K562 (cell line): ENCODE measurements around the gene SPANXA2.

ENCODE experiments used
- ATF2 ChIP-seq: sonication (generic); formaldehyde crosslinking; IDR thresholded peaks from 2 replicates; pipeline ENCODE4 v1.8.1; 2022; ENCODE audit warnings: missing genetic modification reagents
- C11orf30 ChIP-seq: fragments of 450-650 bp; IDR thresholded peaks from 2 replicates; pipeline ENCODE4 v1.6.1; 2016; ENCODE audit warnings: low read depth, mild to moderate bottlenecking
- CTCF ChIP-seq, 3 experiments: IDR thresholded peaks in 2 of 3; conservative IDR thresholded peaks in 1 of 3; 2 replicates each; pipeline ENCODE4 v1.5.1; 2011 to 2012; ENCODE audit warnings: low read length in 3 of 3, mild to moderate bottlenecking in 3 of 3, control low read depth in 2 of 3, improper control_type of control experiment in 1 of 3, inconsistent platforms in 1 of 3, low read depth in 1 of 3, mixed read lengths in 1 of 3, moderate library complexity in 1 of 3; ENCODE audit not compliant: insufficient read depth in 2 of 3
- EP300 ChIP-seq: IDR thresholded peaks from 2 replicates; pipeline ENCODE4 v1.6.1; 2012; ENCODE audit warnings: low read length, improper control_type of control experiment
- ESRRA ChIP-seq: fragments of 450-650 bp; IDR thresholded peaks from 2 replicates; pipeline ENCODE4 v1.6.1; 2014; ENCODE audit warnings: low read depth, mild to moderate bottlenecking, moderate library complexity, borderline replicate concordance
- ID3 ChIP-seq, 2 experiments: fragments of 250-450 bp in 1 of 2; fragments of 450-650 bp in 1 of 2; sonication (Bioruptor Pico) in 1 of 2; IDR thresholded peaks; 2 replicates each; pipeline versions ENCODE4 v1.6.1 to v1.8.0; 2016 to 2021; ENCODE audit warnings: mild to moderate bottlenecking in 2 of 2, moderate library complexity in 2 of 2, missing compliant biosample characterization in 1 of 2, missing genetic modification characterization in 1 of 2
- RAD21 ChIP-seq, 2 experiments: fragments of 250-450 bp in 1 of 2; fragments of 450-650 bp in 1 of 2; sonication (Bioruptor Pico) in 1 of 2; formaldehyde crosslinking in 1 of 2; IDR thresholded peaks in 1 of 2; conservative IDR thresholded peaks in 1 of 2; 2 replicates each; pipeline versions ENCODE4 v1.4.0 to v1.8.0; 2020 to 2022; ENCODE audit warnings: mild to moderate bottlenecking in 2 of 2, moderate library complexity in 1 of 2
- RERE ChIP-seq: sonication (generic); formaldehyde crosslinking; IDR thresholded peaks from 2 replicates; pipeline ENCODE4 v1.8.0; 2023; ENCODE audit warnings: missing genetic modification reagents, mild to moderate bottlenecking, borderline replicate concordance
- REST ChIP-seq, 2 experiments: fragments of 450-650 bp; formaldehyde crosslinking in 1 of 2; IDR thresholded peaks; 2 replicates each; pipeline versions ENCODE4 v1.4.0 to v1.6.1; 2014 to 2020; ENCODE audit warnings: mild to moderate bottlenecking in 2 of 2, borderline replicate concordance in 1 of 2, low read depth in 1 of 2
- SMC3 ChIP-seq: conservative IDR thresholded peaks from 2 replicates; pipeline ENCODE4 v1.6.1; 2011; ENCODE audit warnings: low read depth, low read length, improper control_type of control experiment; ENCODE audit not compliant: insufficient read depth
- SNRNP70 ChIP-seq: fragments of 200-400 bp; formaldehyde crosslinking; optimal IDR thresholded peaks from 2 replicates; pipeline ENCODE3; 2017; ENCODE audit warnings: low read depth, low read length
- SPI1 ChIP-seq: IDR thresholded peaks from 2 replicates; pipeline ENCODE4 v1.6.1; 2011; ENCODE audit warnings: low read depth, low read length, control low read depth, borderline replicate concordance
- ZNF217 ChIP-seq: sonication (generic); formaldehyde crosslinking; IDR thresholded peaks from 2 replicates; pipeline ENCODE4 v1.8.0; 2022; ENCODE audit warnings: mild to moderate bottlenecking, missing genetic modification reagents

GRCh38 chrX:141638550-141638949 is 49.0 kb downstream of the SPANXA2 start:
- TF ChIP-seq CTCF (IDR thresholded peaks at IDR 0.05 in 2 of 3, conservative IDR thresholded peaks at IDR 0.05 in 1 of 3; ENCODE audit: insufficient read depth in 2 of 3, low read depth in 1 of 3, low read length in 3 of 3) (no peak), ATF2 (CRISPR knock-in tag) (no peak), ID3 (CRISPR knock-in tag; IDR thresholded peaks at IDR 0.05) (no peak), ID3 (tag; IDR thresholded peaks at IDR 0.05) (no peak), RERE (CRISPR knock-in tag) (no peak), RAD21 (CRISPR knock-in tag; conservative IDR thresholded peaks at IDR 0.05 in 1 of 2, IDR thresholded peaks at IDR 0.05 in 1 of 2) (no peak), SMC3 (no peak), C11orf30 (no peak), ESRRA (no peak), EP300 (no peak), REST (IDR thresholded peaks at IDR 0.05; ENCODE audit: borderline replicate concordance) (no peak), REST (CRISPR knock-in tag; IDR thresholded peaks at IDR 0.05; ENCODE audit: low read depth) (no peak), SNRNP70 (no peak), SPI1 (no peak), ZNF217 (CRISPR knock-in tag) (no peak)
